GM10266 (cell line): ENCODE results near the gene DIAPH1.
"Not testable (repeated sequence)": the region's sequence is repeated elsewhere in the genome, so short reads cannot be mapped to it uniquely, and the experiment has no call there.

Experiments
- DNase-seq: peaks from one replicate; pipeline ENCODE4 v3.0.0; 2012; ENCODE audit errors: extremely low spot score
- TF ChIP-seq, protein P1 (sequence below): IDR thresholded peaks from 2 replicates; pipeline ENCODE4 v1.5.1; 2012; ENCODE audit warnings: mild to moderate bottlenecking, low read depth; ENCODE audit not compliant: control insufficient read depth, insufficient read depth; ENCODE audit errors: missing control alignments

The DIAPH1 gene

DNA sequence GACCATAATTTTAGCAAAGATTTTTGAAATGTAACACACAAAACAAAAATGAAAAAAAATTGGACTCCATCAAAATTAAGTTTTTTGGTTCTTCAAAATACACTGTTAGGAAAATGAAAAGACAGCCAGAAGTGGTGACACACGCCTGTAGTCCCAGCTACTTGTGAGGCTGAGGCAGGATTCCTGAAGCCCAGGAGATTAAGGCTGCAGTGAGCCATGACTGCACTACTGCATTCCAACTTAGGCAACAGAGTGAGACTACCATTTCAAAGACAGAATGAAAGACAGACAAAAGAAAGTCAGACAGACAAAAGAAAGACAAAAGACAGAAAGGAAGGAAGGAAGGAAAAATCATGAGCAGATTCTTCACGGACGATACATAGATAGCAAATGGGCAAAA, 7.5 kb downstream of the DIAPH1 start:
- no peak for DNase-seq
- TF ChIP-seq, protein P1, sequence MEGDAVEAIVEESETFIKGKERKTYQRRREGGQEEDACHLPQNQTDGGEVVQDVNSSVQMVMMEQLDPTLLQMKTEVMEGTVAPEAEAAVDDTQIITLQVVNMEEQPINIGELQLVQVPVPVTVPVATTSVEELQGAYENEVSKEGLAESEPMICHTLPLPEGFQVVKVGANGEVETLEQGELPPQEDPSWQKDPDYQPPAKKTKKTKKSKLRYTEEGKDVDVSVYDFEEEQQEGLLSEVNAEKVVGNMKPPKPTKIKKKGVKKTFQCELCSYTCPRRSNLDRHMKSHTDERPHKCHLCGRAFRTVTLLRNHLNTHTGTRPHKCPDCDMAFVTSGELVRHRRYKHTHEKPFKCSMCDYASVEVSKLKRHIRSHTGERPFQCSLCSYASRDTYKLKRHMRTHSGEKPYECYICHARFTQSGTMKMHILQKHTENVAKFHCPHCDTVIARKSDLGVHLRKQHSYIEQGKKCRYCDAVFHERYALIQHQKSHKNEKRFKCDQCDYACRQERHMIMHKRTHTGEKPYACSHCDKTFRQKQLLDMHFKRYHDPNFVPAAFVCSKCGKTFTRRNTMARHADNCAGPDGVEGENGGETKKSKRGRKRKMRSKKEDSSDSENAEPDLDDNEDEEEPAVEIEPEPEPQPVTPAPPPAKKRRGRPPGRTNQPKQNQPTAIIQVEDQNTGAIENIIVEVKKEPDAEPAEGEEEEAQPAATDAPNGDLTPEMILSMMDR, result no peak

DNA sequence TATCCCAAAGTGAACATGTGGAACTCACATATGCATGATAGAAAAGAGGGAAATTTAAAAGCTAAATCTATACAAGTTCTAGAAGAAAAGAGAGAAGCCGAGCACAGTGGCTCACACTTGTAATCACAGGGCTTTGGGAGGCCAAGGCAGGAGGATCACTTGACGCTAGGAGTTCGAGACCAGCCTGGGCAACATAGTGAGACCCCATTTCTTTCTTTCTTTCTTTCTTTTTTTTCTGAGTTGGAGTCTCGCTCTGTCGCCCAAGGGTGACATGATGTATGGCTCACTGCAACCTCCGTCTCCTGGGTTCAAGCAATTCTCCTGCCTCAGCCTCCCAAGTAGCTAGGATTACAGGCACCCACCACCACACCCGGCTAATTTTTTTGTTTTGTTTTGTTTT, 8.9 kb downstream of the DIAPH1 start:
- not testable (repeated sequence) for DNase-seq

DNA sequence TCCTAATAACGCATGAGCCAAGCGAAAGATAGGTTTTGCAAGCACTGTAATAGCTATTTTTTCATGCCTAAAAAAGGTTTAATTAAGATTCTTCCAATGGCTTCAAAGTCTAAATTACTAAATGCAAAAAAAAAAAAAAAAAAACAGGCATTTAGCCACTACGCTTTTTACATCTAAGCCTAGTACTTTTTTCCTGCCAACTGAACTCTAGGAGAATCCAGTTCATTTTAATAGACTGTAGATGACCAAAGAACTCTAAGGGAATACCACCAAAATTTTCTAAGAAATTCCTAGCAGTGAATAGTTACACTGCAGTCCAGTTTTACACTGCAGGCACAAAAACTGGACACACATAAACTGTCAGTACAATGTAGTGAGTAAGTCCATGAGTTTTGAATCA, 9.8 kb downstream of the DIAPH1 start:
- TF ChIP-seq, protein P1, result no peak
- no peak for DNase-seq

DNA sequence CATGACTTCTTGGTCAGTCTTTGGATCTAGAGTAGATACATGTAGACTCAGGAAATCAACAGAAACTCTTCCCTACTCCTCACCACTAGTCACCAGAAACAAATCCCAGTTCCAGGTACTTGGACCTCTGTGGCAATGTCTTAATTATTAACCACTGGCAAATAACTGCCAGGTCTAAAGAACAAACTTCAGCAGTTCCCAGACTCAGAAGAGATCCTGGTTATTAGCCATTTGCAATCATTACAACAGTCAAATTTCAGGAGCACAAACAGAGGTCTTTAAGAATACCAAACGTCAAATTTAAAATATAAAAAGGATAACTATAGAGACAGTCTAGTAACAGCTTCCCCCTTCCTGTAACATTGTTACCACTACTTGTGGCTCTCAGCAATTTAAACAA, 10.2 kb downstream of the DIAPH1 start:
- TF ChIP-seq, protein P1, result no peak
- no peak for DNase-seq

DNA sequence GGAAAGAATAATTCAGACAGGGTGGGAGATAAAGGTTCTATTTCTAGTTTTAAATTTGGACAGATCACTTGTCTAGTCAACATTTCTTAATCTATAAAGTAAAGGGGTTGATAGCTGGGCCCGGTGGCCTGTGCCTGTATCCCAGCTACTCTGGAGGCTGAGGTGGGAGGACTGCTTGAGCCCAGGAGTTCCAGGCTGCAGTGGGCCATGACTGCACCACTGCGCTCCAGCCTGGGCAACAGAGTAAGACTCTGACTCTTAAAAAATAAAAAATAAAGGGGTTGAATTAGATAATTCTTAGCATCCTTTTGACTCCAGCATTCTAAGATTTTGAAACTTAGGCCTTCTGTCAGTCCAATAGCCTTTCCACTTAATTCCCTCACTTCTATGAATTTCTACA, 10.8 kb downstream of the DIAPH1 start:
- TF ChIP-seq, protein P1, result no peak
- no peak for DNase-seq

DNA sequence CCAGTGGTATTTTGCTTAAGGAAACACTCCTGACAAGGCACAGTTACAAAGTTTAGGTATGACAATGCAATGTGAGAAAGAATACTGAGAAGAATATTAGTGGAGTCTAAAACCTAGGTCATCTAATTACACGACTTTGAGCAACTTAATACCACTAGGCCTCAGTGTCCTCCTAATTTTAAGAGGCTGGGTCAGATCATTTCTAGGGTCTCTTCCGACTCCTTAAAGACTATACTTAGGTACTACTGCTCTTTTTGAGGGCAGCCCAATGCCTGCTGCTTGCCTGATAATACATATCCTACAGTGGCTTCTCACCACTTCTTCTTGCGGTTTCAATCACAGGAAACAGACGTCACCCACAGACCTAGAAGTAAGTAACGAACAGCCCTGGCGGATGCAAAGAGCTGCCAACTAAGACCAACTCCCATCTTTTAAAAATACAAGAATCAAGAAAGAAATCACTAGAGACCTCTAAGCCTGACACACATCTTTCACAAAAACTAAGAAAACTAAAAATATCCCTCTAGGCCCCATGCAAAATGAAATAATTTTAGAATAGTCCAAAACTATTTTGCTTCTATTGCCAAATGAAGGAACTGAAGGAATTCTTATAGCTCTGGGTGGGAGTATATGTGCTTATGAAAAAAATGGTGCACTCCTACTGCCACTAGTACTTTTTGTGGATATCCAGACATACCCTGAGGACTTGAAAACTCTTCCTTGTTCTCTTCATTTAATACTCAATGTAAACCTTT, 13.1 kb downstream of the DIAPH1 start:
- DNase-seq, result peak; percentile 56
- TF ChIP-seq, protein P1, result no peak

DNA sequence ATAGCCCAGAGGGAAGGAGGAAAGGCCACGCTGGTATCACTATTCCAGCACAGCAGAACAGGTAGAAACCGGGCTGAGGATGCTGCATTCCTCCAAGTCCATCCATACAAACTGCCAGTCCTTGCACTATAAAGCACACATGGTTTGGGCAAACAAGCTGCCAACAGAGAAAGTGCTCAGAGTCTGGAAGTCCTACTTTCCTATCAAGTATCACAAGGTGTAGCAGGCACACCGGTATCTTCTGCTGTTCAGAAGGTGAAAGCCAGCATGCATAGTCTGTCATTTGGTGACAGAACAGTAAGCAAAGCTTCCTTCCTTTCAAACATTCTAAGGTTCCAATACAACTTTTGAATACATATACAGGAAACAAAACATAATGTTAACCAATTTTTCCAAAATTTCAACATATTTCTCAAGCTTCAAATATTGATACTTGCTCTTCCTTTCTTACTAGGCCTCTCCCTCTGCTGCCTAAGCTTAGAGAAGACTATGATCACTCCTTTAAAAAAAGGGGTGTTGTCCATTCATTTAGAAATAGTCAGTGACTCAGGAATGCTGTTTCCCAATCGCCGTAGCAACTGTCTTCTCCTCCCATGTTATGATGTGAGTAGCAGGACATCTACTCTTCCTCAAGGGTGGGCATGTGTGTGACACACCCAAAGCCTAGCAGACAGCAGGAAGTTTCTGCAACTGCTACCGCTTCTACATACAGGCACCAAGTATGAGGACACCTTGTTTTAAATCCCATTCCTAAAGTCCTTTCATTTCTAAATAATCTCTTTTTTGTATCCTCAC, 14.7 kb downstream of the DIAPH1 start:
- DNase-seq, result no peak
- TF ChIP-seq, protein P1, result no peak
